Neutrophil (primary cell): ENCODE measurements around the gene FANCF.

Source experiments
- H3K27ac ChIP-seq: fragments of 200-600 bp; sonication (generic); 2 replicates; pipeline ENCODE4 v1.5.1; 2016; ENCODE audit warnings: mild to moderate bottlenecking, moderate library complexity
- H3K27me3 ChIP-seq: fragments of 200-600 bp; sonication (generic); 2 replicates; pipeline ENCODE4 v1.6.0; 2016; ENCODE audit warnings: mild to moderate bottlenecking
- H3K36me3 ChIP-seq: fragments of 200-600 bp; sonication (generic); 2 replicates; pipeline ENCODE4 v1.5.1; 2017
- H3K4me1 ChIP-seq, 2 experiments: fragments of 200-600 bp in 1 of 2; sonication (generic) in 1 of 2; 1 replicate in 1 of 2; 2 replicates in 1 of 2; pipeline versions ENCODE4 v1.5.1 to v1.6.1; 2013 to 2016; ENCODE audit warnings: low read depth in 1 of 2, low read length in 1 of 2, mild to moderate bottlenecking in 1 of 2, moderate library complexity in 1 of 2; ENCODE audit not compliant: control insufficient read depth in 1 of 2, insufficient read depth in 1 of 2
- H3K4me3 ChIP-seq, 2 experiments: fragments of 200-600 bp in 1 of 2; sonication (generic) in 1 of 2; 1 replicate in 1 of 2; 2 replicates in 1 of 2; pipeline ENCODE4 v1.5.1; 2013 to 2016; ENCODE audit warnings: low read depth in 1 of 2, low read length in 1 of 2, mild to moderate bottlenecking in 1 of 2, moderate library complexity in 1 of 2
- H3K9me3 ChIP-seq: fragments of 200-600 bp; sonication (generic); 2 replicates; pipeline ENCODE4 v1.5.1; 2016
- CTCF ChIP-seq: fragments of 200-600 bp; sonication (generic); IDR thresholded peaks from 2 replicates; pipeline ENCODE4 v1.5.1; 2016; ENCODE audit warnings: antibody characterized with exemption

The FANCF gene

GRCh38 chr11:22603933-22604332 lies 21.7 kb downstream of the FANCF start:
- Histone ChIP-seq H3K9me3 (no peaks in the 10 kb centered on the region), H3K4me3 (no peak overlapping the region), H3K27me3 (no peaks in the 10 kb centered on the region), H3K36me3 (no peaks in the 10 kb centered on the region), H3K27ac (no peak overlapping the region), H3K4me1 (no peaks in the 10 kb centered on the region)
- TF ChIP-seq CTCF: no peak

- no peaks in the 10 kb centered on the region for H3K36me3 ChIP-seq
- H3K9me3 ChIP-seq: no peaks in the 10 kb centered on the region
- no peaks in the 10 kb centered on the region for H3K4me1 ChIP-seq
- TF ChIP-seq CTCF: no peak
- no peak overlapping the region for H3K4me3 ChIP-seq
- H3K27ac ChIP-seq: no peak overlapping the region
- H3K27me3 ChIP-seq: no peaks in the 10 kb centered on the region
Measured at GRCh38 chr11:22602504-22602903, 23.1 kb downstream of the FANCF start.

- Histone ChIP-seq H3K4me1 (no peaks in the 10 kb centered on the region), H3K9me3 (no peaks in the 10 kb centered on the region), H3K36me3 (no peaks in the 10 kb centered on the region), H3K27me3 (no peaks in the 10 kb centered on the region), H3K27ac (no peak overlapping the region), H3K4me3 (no peak overlapping the region)
- TF ChIP-seq CTCF: no peak
Measured at GRCh38 chr11:22599458-22599857, 26.2 kb downstream of the FANCF start.

GRCh38 chr11:22597062-22597461 lies 28.6 kb downstream of the FANCF start:
- no peak for TF ChIP-seq CTCF
- Histone ChIP-seq H3K9me3 (no peaks in the 10 kb centered on the region), H3K4me1 (no peaks in the 10 kb centered on the region), H3K36me3 (no peaks in the 10 kb centered on the region), H3K27me3 (no peaks in the 10 kb centered on the region), H3K27ac (no peak overlapping the region), H3K4me3 (no peak overlapping the region)

GRCh38 chr11:22584976-22585375 lies 40.6 kb downstream of the FANCF start:
- Histone ChIP-seq H3K9me3 (no peaks in the 10 kb centered on the region), H3K4me1 (no peaks in the 10 kb centered on the region), H3K4me3 (no peak overlapping the region), H3K36me3 (no peaks in the 10 kb centered on the region), H3K27ac (no peak overlapping the region), H3K27me3 (no peaks in the 10 kb centered on the region)
- TF ChIP-seq CTCF: no peak

GRCh38 chr11:22583963-22584492 lies 41.6 kb downstream of the FANCF start:
- Histone ChIP-seq H3K4me1 (no peaks in the 10 kb centered on the region), H3K36me3 (no peaks in the 10 kb centered on the region), H3K27me3 (no peaks in the 10 kb centered on the region), H3K27ac (no peak overlapping the region), H3K9me3 (no peaks in the 10 kb centered on the region), H3K4me3 (no peak overlapping the region)
- TF ChIP-seq CTCF: no peak
